ENCODE data around the gene EYA2. TPM values are rescaled to one million over a fixed set of nuclear protein-coding genes. Genes with fewer than 3 reads are reported as not detected.

The EYA2 gene
- total and polyA plus RNA-seq, 2 donors (not counting 3 experiments of a cell fraction or from before 2014, with no cell fraction given), result not detected

DNA sequence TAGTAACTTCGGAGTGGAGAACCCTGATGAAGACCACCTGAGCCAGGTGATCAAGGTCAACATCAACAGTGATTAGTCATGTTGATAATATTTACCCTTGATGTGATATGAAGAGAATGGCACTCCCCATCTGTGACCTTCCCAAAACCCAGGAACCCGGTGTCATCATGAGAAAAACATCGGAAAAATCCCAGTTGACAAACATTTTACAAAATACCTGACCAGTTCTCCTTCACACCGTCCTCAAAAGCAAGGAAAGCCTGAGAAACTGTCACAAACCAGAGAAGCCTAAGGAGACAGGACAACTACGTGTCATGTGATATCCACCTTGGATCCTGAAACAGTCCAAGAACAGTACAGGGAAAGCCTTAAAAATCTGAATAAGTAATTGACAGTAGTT is 264.5 kb downstream of the EYA2 start:
- Histone ChIP-seq H2AFZ (ENCODE audit: low read depth, low read length) (no peak overlapping the region), H4K20me1 (replicated peaks; ENCODE audit: control insufficient read depth, extremely low read depth, insufficient read depth, low read length) (no peaks in the 10 kb centered on the region), H3K4me1 (ENCODE audit: control insufficient read depth, extremely low read depth, insufficient read depth, low read length) (no peaks in the 10 kb centered on the region), H3K4me3 (replicated peaks in 1 of 3; ENCODE audit: insufficient read depth in 1 of 3, low read depth in 1 of 3, low read length in 3 of 3) (no peak overlapping the region), H3K27me3 (ENCODE audit: control insufficient read depth in 2 of 2, insufficient read depth in 2 of 2, low read length in 2 of 2) (no peaks in the 10 kb centered on the region), H3K9me3 (replicated peaks; ENCODE audit: control insufficient read depth, insufficient read depth, low read length) (no peaks in the 10 kb centered on the region), H3K36me3 (ENCODE audit: control insufficient read depth in 2 of 2, extremely low read depth in 1 of 2, insufficient read depth in 2 of 2, low read length in 2 of 2) (no peaks in the 10 kb centered on the region), H3K4me2 (ENCODE audit: insufficient read depth, low read length) (no peak overlapping the region), H3K9me1 (replicated peaks; ENCODE audit: control insufficient read depth, extremely low read depth, insufficient read depth, low read length) (no peaks in the 10 kb centered on the region), H3K27ac (ENCODE audit: insufficient read depth, low read depth, low read length) (no peak overlapping the region), H3K79me2 (ENCODE audit: control insufficient read depth, insufficient read depth, low read length) (no peaks in the 10 kb centered on the region), H3K9ac (replicated peaks; ENCODE audit: extremely low read depth, insufficient read depth, low read length) (no peak overlapping the region)
- dilution Hi-C loops (cut with MboI; ENCODE audit: extremely low pct_ligation_motif_present, low sequenced_read_pairs) (no loop called here), intact Hi-C loops (cut with micrococcal nuclease) (no loop called here)
- POLR2A ChIA-PET, result no interaction called here
- TF ChIP-seq EZH2 (IDR thresholded peaks at IDR 0.05; ENCODE audit: borderline replicate concordance, low read depth, low read length, severe bottlenecking) (no peak), POLR2AphosphoS5 (IDR thresholded peaks at IDR 0.05; ENCODE audit: insufficient read depth, low read depth, low read length) (no peak), FOS (IDR thresholded peaks at IDR 0.05; ENCODE audit: borderline replicate concordance, insufficient read depth, low read length) (no peak)
- TF ChIP-seq, protein P1, sequence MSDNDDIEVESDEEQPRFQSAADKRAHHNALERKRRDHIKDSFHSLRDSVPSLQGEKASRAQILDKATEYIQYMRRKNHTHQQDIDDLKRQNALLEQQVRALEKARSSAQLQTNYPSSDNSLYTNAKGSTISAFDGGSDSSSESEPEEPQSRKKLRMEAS (IDR thresholded peaks at IDR 0.05; ENCODE audit: insufficient read depth, insufficient read length), result no peak
- no peak for FAIRE-seq
- CTCF ChIA-PET, result no interaction called here
- BruUV-seq (replicated peaks), result no TSS peak
- no peak for DNase-seq (ENCODE audit: low read depth, low spot score)

DNA sequence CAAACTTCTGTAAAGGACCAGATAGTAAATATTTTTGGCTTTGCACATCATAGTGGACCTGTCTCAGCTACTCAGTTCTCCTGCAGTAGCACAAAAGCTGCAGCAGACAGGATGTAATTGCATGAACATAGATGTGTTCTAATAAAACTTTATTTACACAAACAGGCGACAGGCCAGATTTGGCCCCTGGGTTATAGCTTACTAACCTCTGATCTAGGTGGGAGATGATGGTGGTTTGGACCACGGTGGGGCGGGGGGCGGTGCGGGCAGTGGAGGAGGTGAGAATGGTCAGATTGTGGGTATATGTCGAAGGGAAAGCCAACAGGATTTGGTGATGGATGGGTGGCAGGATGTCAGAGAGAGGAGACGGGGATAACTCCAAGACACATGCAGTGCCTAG is 265.6 kb downstream of the EYA2 start:
- TF ChIP-seq MYC (IDR thresholded peaks at IDR 0.05; ENCODE audit: low read depth, low read length) (no peak), EZH2 (IDR thresholded peaks at IDR 0.05; ENCODE audit: borderline replicate concordance, low read depth, low read length, severe bottlenecking) (no peak), JUN (IDR thresholded peaks at IDR 0.05; ENCODE audit: borderline replicate concordance, insufficient read depth, insufficient read length, low read depth) (no peak), POLR2AphosphoS5 (IDR thresholded peaks at IDR 0.05; ENCODE audit: insufficient read depth, low read depth, low read length) (no peak), GATA2 (IDR thresholded peaks at IDR 0.05; ENCODE audit: insufficient read depth, insufficient read length, low read depth, low read length) (no peak), FOS (IDR thresholded peaks at IDR 0.05; ENCODE audit: borderline replicate concordance, insufficient read depth, low read length) (no peak), POLR2A (IDR thresholded peaks at IDR 0.05; ENCODE audit: low read depth, low read length) (no peak)
- TF ChIP-seq, protein P1 (IDR thresholded peaks at IDR 0.05; ENCODE audit: insufficient read depth, insufficient read length), result no peak
- TF ChIP-seq, protein P2, sequence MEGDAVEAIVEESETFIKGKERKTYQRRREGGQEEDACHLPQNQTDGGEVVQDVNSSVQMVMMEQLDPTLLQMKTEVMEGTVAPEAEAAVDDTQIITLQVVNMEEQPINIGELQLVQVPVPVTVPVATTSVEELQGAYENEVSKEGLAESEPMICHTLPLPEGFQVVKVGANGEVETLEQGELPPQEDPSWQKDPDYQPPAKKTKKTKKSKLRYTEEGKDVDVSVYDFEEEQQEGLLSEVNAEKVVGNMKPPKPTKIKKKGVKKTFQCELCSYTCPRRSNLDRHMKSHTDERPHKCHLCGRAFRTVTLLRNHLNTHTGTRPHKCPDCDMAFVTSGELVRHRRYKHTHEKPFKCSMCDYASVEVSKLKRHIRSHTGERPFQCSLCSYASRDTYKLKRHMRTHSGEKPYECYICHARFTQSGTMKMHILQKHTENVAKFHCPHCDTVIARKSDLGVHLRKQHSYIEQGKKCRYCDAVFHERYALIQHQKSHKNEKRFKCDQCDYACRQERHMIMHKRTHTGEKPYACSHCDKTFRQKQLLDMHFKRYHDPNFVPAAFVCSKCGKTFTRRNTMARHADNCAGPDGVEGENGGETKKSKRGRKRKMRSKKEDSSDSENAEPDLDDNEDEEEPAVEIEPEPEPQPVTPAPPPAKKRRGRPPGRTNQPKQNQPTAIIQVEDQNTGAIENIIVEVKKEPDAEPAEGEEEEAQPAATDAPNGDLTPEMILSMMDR (IDR thresholded peaks at IDR 0.05; ENCODE audit: extremely low read depth in 1 of 2, insufficient read depth in 1 of 2, low read depth in 1 of 2, low read length in 2 of 2), result no peak
- BruUV-seq (replicated peaks), result no TSS peak
- Histone ChIP-seq H3K9me3 (replicated peaks; ENCODE audit: control insufficient read depth, insufficient read depth, low read length) (no peaks in the 10 kb centered on the region), H4K20me1 (replicated peaks; ENCODE audit: control insufficient read depth, extremely low read depth, insufficient read depth, low read length) (no peaks in the 10 kb centered on the region), H3K27ac (ENCODE audit: insufficient read depth, low read depth, low read length) (no peak overlapping the region), H3K36me3 (ENCODE audit: control insufficient read depth in 2 of 2, extremely low read depth in 1 of 2, insufficient read depth in 2 of 2, low read length in 2 of 2) (no peaks in the 10 kb centered on the region), H3K9ac (replicated peaks; ENCODE audit: extremely low read depth, insufficient read depth, low read length) (no peak overlapping the region), H3K4me2 (ENCODE audit: insufficient read depth, low read length) (no peak overlapping the region), H3K9me1 (replicated peaks; ENCODE audit: control insufficient read depth, extremely low read depth, insufficient read depth, low read length) (no peaks in the 10 kb centered on the region), H3K4me3 (replicated peaks in 1 of 3; ENCODE audit: insufficient read depth in 1 of 3, low read depth in 1 of 3, low read length in 3 of 3) (no peak overlapping the region), H3K79me2 (ENCODE audit: control insufficient read depth, insufficient read depth, low read length) (no peaks in the 10 kb centered on the region), H3K27me3 (ENCODE audit: control insufficient read depth in 2 of 2, insufficient read depth in 2 of 2, low read length in 2 of 2) (no peaks in the 10 kb centered on the region), H3K4me1 (ENCODE audit: control insufficient read depth, extremely low read depth, insufficient read depth, low read length) (no peaks in the 10 kb centered on the region), H2AFZ (ENCODE audit: low read depth, low read length) (no peak overlapping the region)
- ChIA-PET POLR2A (no interaction called here), CTCF (no interaction called here)
- no peak for DNase-seq (ENCODE audit: low read depth, low spot score)
- intact Hi-C loops (cut with micrococcal nuclease) (no loop called here), dilution Hi-C loops (cut with MboI; ENCODE audit: extremely low pct_ligation_motif_present, low sequenced_read_pairs) (no loop called here)
- FAIRE-seq, result no peak

All from endothelial cell of umbilical vein (primary cell).